BLaER1 (cell line): ENCODE data around the gene LRRC4B.
"Not testable (repeated sequence)": the region's sequence is repeated elsewhere in the genome, so short reads cannot be mapped to it uniquely, and the experiment has no call there.

ENCODE experiments used
- H3K27ac ChIP-seq: shearing (Covaris generic); formaldehyde crosslinking; 2 replicates; pipeline ENCODE4 v1.8.1; 2022
- H3K27me3 ChIP-seq: shearing (Covaris generic); formaldehyde crosslinking; 2 replicates; pipeline ENCODE4 v1.8.1; 2022
- H3K36me3 ChIP-seq: shearing (Covaris generic); formaldehyde crosslinking; 2 replicates; pipeline ENCODE4 v1.8.1; 2022
- H3K4me1 ChIP-seq: shearing (Covaris generic); formaldehyde crosslinking; 2 replicates; pipeline ENCODE4 v1.8.1; 2022
- H3K4me2 ChIP-seq: shearing (Covaris generic); formaldehyde crosslinking; 2 replicates; pipeline ENCODE4 v1.8.1; 2022
- H3K4me3 ChIP-seq: shearing (Covaris generic); formaldehyde crosslinking; 2 replicates; pipeline ENCODE4 v1.8.1; 2022
- H3K9ac ChIP-seq: shearing (Covaris generic); formaldehyde crosslinking; 2 replicates; pipeline ENCODE4 v1.8.1; 2022
- H3K9me3 ChIP-seq: shearing (Covaris generic); formaldehyde crosslinking; 2 replicates; pipeline ENCODE4 v1.8.1; 2022
- H4K20me1 ChIP-seq: shearing (Covaris generic); formaldehyde crosslinking; 2 replicates; pipeline ENCODE4 v1.8.1; 2022
- Cebpa-rat ChIP-seq: shearing (Covaris generic); IDR thresholded peaks from 2 replicates; pipeline ENCODE4 v1.8.1; 2022

Gene LRRC4B, protein sequence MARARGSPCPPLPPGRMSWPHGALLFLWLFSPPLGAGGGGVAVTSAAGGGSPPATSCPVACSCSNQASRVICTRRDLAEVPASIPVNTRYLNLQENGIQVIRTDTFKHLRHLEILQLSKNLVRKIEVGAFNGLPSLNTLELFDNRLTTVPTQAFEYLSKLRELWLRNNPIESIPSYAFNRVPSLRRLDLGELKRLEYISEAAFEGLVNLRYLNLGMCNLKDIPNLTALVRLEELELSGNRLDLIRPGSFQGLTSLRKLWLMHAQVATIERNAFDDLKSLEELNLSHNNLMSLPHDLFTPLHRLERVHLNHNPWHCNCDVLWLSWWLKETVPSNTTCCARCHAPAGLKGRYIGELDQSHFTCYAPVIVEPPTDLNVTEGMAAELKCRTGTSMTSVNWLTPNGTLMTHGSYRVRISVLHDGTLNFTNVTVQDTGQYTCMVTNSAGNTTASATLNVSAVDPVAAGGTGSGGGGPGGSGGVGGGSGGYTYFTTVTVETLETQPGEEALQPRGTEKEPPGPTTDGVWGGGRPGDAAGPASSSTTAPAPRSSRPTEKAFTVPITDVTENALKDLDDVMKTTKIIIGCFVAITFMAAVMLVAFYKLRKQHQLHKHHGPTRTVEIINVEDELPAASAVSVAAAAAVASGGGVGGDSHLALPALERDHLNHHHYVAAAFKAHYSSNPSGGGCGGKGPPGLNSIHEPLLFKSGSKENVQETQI

DNA sequence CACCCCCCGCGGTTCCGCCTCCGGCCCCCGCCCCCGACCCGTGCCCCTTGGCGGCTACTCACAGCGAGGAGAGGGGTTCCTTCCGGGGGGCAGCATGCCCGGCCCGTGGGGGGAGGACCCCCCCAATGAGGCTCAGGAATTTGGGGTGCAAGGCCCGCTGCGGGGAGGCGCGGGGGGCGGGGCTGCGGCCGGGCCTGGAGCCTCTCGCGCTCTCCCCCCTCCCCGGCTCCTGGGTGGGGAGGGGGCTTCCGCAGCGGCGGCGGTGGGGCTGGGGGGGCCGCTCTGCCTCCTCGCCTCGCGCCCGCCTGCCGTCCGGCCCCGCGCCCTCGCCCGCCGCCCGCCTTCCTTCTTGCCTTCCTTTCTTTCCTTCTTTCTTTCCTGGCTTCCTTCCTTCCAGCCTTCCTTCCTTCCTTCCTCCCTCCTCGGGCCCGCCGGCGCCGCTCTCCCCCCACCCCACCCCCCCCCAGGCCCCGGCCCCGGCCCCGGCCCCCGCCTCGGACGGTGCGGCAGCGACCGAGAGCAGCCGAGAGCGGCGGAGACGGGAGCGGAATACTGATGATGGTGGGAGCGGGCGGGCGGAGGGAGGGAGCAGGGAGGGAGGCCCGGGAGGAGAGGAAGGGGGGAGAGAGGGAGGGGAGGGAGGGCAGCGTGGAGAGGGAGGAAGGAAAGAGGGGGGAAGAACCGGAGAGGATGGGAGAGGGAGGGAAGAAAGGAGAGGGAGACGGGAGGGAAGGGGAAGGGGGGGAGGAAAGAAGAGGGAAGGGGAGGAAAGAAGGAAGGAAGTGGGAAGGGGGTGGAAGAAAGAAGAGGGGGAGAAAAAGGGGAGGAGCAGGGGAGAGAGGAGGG lies at the start of gene LRRC4B:
TSS of gene LRRC4B (minus strand) at position 554 of the 846 bp plus-strand sequence. CDS start 19,597 bp downstream, outside the sequence.
- no peak within 1 kb of the TSS for H3K27ac ChIP-seq
- no peaks in the 10 kb centered on the region for H3K36me3 ChIP-seq
- peaks cover 10% of the 10 kb centered on the region; the same call in 1 of the 2 replicates for H3K4me1 ChIP-seq
- peak within 1 kb of the TSS; percentile 37; the same call in 1 of the 2 replicates for H3K4me2 ChIP-seq
- H3K4me3 ChIP-seq: no peak within 1 kb of the TSS
- H4K20me1 ChIP-seq: peaks cover 11% of the 10 kb centered on the region; the same call in 1 of the 2 replicates
- no peaks in the 10 kb centered on the region for H3K9me3 ChIP-seq
- no peak within 1 kb of the TSS for H3K9ac ChIP-seq
- peaks cover 65% of the 10 kb centered on the region for H3K27me3 ChIP-seq
- TF ChIP-seq Cebpa-rat: no peak

DNA sequence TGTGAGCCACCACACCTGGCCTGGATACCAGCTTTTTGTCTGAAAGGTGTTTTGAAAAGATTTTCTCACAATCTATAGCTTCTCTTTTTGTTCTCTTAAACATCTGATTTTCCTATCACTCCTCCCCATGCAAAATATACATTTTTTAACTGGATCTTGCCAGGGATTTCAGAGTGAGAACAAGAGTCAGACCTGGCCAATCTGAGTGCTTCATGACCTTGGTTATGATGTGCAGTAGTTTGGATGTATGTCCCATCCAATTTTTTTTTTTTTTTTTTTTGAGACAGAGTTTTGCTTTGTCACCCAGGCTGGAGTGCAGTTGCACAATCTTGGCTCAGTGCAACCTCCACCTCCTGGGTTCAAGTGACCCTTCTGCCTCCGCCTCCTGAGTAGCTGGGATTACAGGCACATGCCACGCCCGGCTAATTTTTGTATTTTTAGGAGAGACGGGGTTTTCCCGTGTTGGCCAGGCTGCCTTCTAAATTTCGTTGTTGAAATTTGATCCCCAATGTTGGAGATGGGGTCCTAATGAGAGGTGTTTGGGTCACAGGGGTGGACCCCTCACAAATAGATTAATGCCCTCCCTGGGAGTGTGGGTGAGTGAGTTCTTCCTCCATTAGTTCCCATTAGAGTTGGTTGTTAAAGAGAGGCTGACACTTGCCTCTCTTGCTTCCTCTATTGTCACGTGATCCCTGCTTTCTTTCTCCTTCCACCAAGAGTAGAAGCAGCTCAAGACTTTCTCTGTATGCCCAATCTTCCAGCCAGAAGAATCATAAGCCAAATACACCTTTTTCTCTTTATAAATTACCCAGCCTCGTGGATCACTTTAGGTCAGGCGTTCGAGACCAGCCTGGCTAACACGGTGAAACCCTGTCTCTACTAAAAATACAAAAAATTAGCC lies 44.5 kb upstream of the LRRC4B start:
- H3K4me2 ChIP-seq: not testable (repeated sequence)

GRCh38 chr19:50607874-50608785 lies 39.9 kb upstream of the LRRC4B start:
- no peak overlapping the region for H3K4me3 ChIP-seq
- H3K9me3 ChIP-seq: no peaks in the 10 kb centered on the region; the same call in 1 of the 2 replicates
- no peaks in the 10 kb centered on the region for H3K36me3 ChIP-seq
- no peak overlapping the region for H3K9ac ChIP-seq
- no peaks in the 10 kb centered on the region for H3K4me1 ChIP-seq
- no peak overlapping the region for H3K27ac ChIP-seq
- no peak for TF ChIP-seq Cebpa-rat
- no peaks in the 10 kb centered on the region for H4K20me1 ChIP-seq
- H3K27me3 ChIP-seq: no peaks in the 10 kb centered on the region
- no peak overlapping the region for H3K4me2 ChIP-seq

More for the DNA sequence above, 44.5 kb upstream of the LRRC4B start:
- H3K9ac ChIP-seq, H3K36me3 ChIP-seq, H3K27ac ChIP-seq, H3K4me1 ChIP-seq, H4K20me1 ChIP-seq, H3K4me3 ChIP-seq, H3K9me3 ChIP-seq, H3K27me3 ChIP-seq: not testable (repeated sequence)

DNA sequence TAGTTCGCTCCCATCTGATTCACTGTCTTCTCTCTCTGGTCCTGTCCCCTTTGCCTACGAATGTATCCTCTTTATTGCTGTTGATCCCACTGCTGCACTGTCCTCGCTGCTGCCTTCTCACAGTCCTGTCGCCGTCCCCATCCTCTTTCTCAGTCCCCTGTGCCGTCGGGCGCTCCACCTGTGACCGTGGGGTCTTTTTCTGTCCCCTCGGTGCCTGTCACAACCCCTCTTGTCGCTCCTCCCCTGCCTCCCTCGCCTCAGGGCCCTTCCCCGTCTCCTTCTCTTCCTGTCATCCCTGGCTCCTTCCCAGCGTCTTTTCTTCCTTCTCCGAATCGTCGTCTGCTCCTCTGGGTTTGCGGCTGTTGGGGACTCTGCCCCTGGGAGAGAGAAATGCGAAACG lies 39.2 kb upstream of the LRRC4B start:
- no peak for TF ChIP-seq Cebpa-rat
- Histone ChIP-seq H4K20me1 (no peaks in the 10 kb centered on the region), H3K4me3 (no peak overlapping the region), H3K4me2 (no peak overlapping the region), H3K27me3 (no peaks in the 10 kb centered on the region), H3K36me3 (no peaks in the 10 kb centered on the region), H3K9ac (no peak overlapping the region), H3K4me1 (no peaks in the 10 kb centered on the region), H3K9me3 (no peaks in the 10 kb centered on the region; the same call in 1 of the 2 replicates), H3K27ac (no peak overlapping the region)

DNA sequence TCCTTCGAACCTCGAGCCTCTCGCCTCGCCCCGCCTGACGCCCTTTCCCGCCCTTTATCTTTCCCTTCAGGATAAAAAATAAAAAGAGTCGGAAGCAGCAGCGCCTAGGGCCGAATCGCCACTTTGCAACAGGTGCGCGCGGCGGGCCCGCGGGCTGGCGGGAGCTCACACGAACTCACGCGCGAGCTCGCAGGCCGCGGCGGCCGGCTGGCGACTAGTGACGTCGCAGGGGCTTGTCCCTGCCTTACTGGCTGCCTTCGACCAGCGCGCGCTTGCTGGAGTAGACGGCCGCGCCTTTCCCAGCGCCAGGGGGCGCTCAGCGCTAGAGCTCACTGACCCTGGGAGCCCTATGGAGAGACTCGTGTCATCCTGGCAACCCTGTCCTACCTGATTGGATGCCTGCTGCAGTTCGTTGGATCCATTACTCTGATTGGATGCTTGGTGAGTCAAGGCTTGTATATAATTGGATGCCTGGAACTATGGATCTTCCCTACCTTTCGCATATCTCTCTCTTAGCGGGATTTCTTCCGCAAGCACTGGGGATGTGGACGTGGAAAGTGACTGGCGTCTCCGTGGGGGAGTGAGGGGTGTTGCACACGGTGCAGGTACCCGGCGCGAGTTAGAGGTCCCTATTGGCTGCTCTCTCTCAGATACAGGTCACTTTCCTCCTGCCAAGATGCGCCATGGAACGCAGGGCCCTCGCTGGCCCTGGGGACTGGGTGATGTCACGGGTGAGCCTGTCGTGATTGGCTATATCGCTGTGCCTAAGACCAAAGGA lies 38.0 kb upstream of the LRRC4B start:
- not testable (repeated sequence) for H3K4me2 ChIP-seq, H3K27me3 ChIP-seq, H3K9me3 ChIP-seq, H3K4me3 ChIP-seq, H3K27ac ChIP-seq, H3K4me1 ChIP-seq, H3K9ac ChIP-seq, H3K36me3 ChIP-seq, H4K20me1 ChIP-seq

- not testable (repeated sequence) for H3K27me3 ChIP-seq, H4K20me1 ChIP-seq, H3K9me3 ChIP-seq, H3K4me2 ChIP-seq, H3K4me1 ChIP-seq, H3K9ac ChIP-seq, H3K4me3 ChIP-seq, H3K36me3 ChIP-seq, H3K27ac ChIP-seq
Observed at GRCh38 chr19:50604264-50605073, 36.2 kb upstream of the LRRC4B start.

- H3K27ac ChIP-seq: no peak overlapping the region
Observed at GRCh38 chr19:50602935-50603334, 34.7 kb upstream of the LRRC4B start.

More at GRCh38 chr19:50602935-50603334, 34.7 kb upstream of the LRRC4B start:
- Histone ChIP-seq H3K4me2 (no peak overlapping the region), H3K9me3 (no peaks in the 10 kb centered on the region; the same call in 1 of the 2 replicates), H3K36me3 (no peaks in the 10 kb centered on the region), H3K9ac (no peak overlapping the region), H4K20me1 (no peaks in the 10 kb centered on the region), H3K4me3 (no peak overlapping the region), H3K4me1 (no peaks in the 10 kb centered on the region), H3K27me3 (no peaks in the 10 kb centered on the region)
- no peak for TF ChIP-seq Cebpa-rat
